Pancreas (tissue), 10 donors: ENCODE measurements around the gene APH1A. TPM values are rescaled to one million over a fixed set of nuclear protein-coding genes. Genes with fewer than 3 reads are reported as not detected.

Experiments
- ATAC-seq, 4 donors: fragments of 200-7000 bp; cut with Tn5 transposase; one replicate each; pipeline versions ENCODE4 v1.8.0 to v1.9.1; 2020; ENCODE audit warnings: mild to moderate bottlenecking in 4 of 4, moderate library complexity in 4 of 4
- DNase-seq, 6 donors: peaks; one replicate each; pipeline ENCODE4 v3.0.0-alpha.2; 2020
- FAIRE-seq: peaks from 2 replicates; lab custom pipeline; 2012; peaks lifted over from hg19 to GRCh38; lab: Jason Lieb, UNC
- H3K27ac ChIP-seq, 4 donors: fragments of 200-600 bp; sonication (generic); 1 replicate in 3 of 4; 2 replicates in 1 of 4; pipeline versions ENCODE4 v1.5.0 to v1.8.0; 2020
- H3K27me3 ChIP-seq, 4 donors: fragments of 200-600 bp; one replicate each; pipeline ENCODE4 v1.8.0; 2021
- H3K36me3 ChIP-seq, 3 donors: fragments of 200-600 bp; sonication (generic) in 1 of 3; one replicate each; pipeline versions ENCODE4 v1.5.0 to v1.8.0; 2020 to 2021
- H3K4me1 ChIP-seq, 3 donors: fragments of 200-600 bp; one replicate each; pipeline ENCODE4 v1.8.0; 2021
- H3K4me3 ChIP-seq, 4 donors: fragments of 200-600 bp; sonication (generic) in 2 of 4; one replicate each; pipeline versions ENCODE4 v1.5.0 to v1.8.0; 2020 to 2021
- H3K9me3 ChIP-seq, 4 donors: fragments of 200-600 bp; one replicate each; pipeline ENCODE4 v1.8.0; 2021
- CTCF ChIP-seq, 4 donors: fragments of 200-600 bp; sonication (generic) in 3 of 4; IDR thresholded peaks; one replicate each; pipeline versions ENCODE4 v1.5.0 to v1.8.0; 2021; ENCODE audit warnings: antibody characterized with exemption in 4 of 4
- WGBS, 2 donors: extraction: QIAGEN DNeasy Blood & Tissue Kit; methylation state at CpG; one replicate each; pipeline ENCODE4 v1.1.7; 2013; 5-methylcytosine and 5-hydroxymethylcytosine counted together
- intact Hi-C, 3 donors: fragments of 100-400 bp; cut with DNase I; formaldehyde crosslinking; loops; one replicate each; pipeline versions ENCODE4 v1.11.1 to v1.14.2; 2022
- polyA plus RNA-seq, 2 donors: library from polyadenylated mRNA; stranded (reverse); fragments of 200-250 nt; gene quantifications; one replicate each; pipeline ENCODE4 v1.2.3, GENCODE V29; 2013
- total RNA-seq, 6 donors: library from RNA; stranded (reverse); fragmentation: NEBNext Ultra II Directional in 4 of 6; extraction: Animal tissue kit (Norgen Biotek cat#: 25700) in 4 of 6; gene quantifications; one replicate each; pipeline versions ENCODE4 v1.2.1 to v1.2.4, GENCODE V29; 2021 to 2023
- donor health status: healthy with polysubstance abuse.
- donor health status: DM: no; HTN: no; CAD: no; lungs with moderate emphysema.
- donor health status: DM: no; HTN: no; CAD: no.
- donor health status: control.
- donor health status: control.
- donor health status: Bipolar disorder and iron deficiency.
- donor health status: DM: yes; HTN: yes; CAD: no.
- donor health status: DM: no; HTN: no; CAD: no.
- donor health status: DM: no; HTN: no; CAD: no.
- donor health status: DM: yes; HTN: yes; CAD: no.

Gene APH1A
- total and polyA plus RNA-seq, 8 donors = 43.8 to 78.0 (median 58.3) TPM

GRCh38 chr1:150302902-150303301 lies 34.1 kb upstream of the APH1A start:
- TF ChIP-seq CTCF (IDR thresholded peaks at IDR 0.05) = no peak
- Histone ChIP-seq H3K27ac (no peak overlapping the region), H3K27me3 (no peaks in the 10 kb centered on the region), H3K4me3 (no peak overlapping the region), H3K4me1 (no peaks in the 10 kb centered on the region), H3K36me3 (peaks cover 0 to 8% (median 2%) of the 10 kb centered on the region in 3 donors), H3K9me3 (no peaks in the 10 kb centered on the region)
- FAIRE-seq (no peak), DNase-seq (no peak), ATAC-seq (no peak)
- intact Hi-C loops = no loop called here
- WGBS, 2 donors = 65 to 81% methylated on average over 2 of the region's 2 CpGs

- no peak for TF ChIP-seq CTCF (IDR thresholded peaks at IDR 0.05)
- H3K4me3 ChIP-seq = no peak overlapping the region
- H3K9me3 ChIP-seq = no peaks in the 10 kb centered on the region
- ATAC-seq = peak in 2 of 4 donors; percentile 30 to 44
- FAIRE-seq = no peak
- H3K27me3 ChIP-seq = no peaks in the 10 kb centered on the region
- 85 to 86% methylated on average over 6 of the region's 6 CpGs for WGBS, 2 donors
- intact Hi-C loops = no loop called here
- no peaks in the 10 kb centered on the region for H3K4me1 ChIP-seq
- H3K27ac ChIP-seq = no peak overlapping the region
- DNase-seq = no peak
- H3K36me3 ChIP-seq = peaks cover 0 to 8% (median 2%) of the 10 kb centered on the region in 3 donors
These were observed 33.5 kb upstream of the APH1A start for GRCh38 chr1:150302338-150302737.

- WGBS, 2 donors = 94 to 97% methylated on average over 3 of the region's 3 CpGs
- peaks cover 0 to 8% (median 2%) of the 10 kb centered on the region in 3 donors for H3K36me3 ChIP-seq
- DNase-seq = no peak
- no peak for TF ChIP-seq CTCF (IDR thresholded peaks at IDR 0.05)
- H3K4me3 ChIP-seq = no peak overlapping the region
- no peaks in the 10 kb centered on the region for H3K4me1 ChIP-seq
- no peaks in the 10 kb centered on the region for H3K9me3 ChIP-seq
- no peak for ATAC-seq
- H3K27me3 ChIP-seq = no peaks in the 10 kb centered on the region
- no peak for FAIRE-seq
- intact Hi-C loops = no loop called here
- no peak overlapping the region for H3K27ac ChIP-seq
These were observed 30.9 kb upstream of the APH1A start for GRCh38 chr1:150299716-150300115.

- no peaks in the 10 kb centered on the region for H3K27me3 ChIP-seq
- WGBS, 2 donors = 98 to 100% methylated on average over 2 of the region's 2 CpGs
- DNase-seq (no peak), ATAC-seq (no peak), FAIRE-seq (no peak)
- H3K4me3 ChIP-seq = no peak overlapping the region
- no peak for TF ChIP-seq CTCF (IDR thresholded peaks at IDR 0.05)
- no peak overlapping the region for H3K27ac ChIP-seq
- H3K36me3 ChIP-seq = no peaks in the 10 kb centered on the region
- intact Hi-C loops = no loop called here
- H3K9me3 ChIP-seq = no peaks in the 10 kb centered on the region
- peaks cover 0 to 6% (median 0%) of the 10 kb centered on the region in 3 donors for H3K4me1 ChIP-seq
These were observed 26.7 kb upstream of the APH1A start for GRCh38 chr1:150295476-150295875.

GRCh38 chr1:150293433-150294253 lies 24.8 kb upstream of the APH1A start, which contains the start of gene MRPS21:
Gene MRPS21 (plus strand): TSS chr1:150293861. CDS start chr1:150294367, 506 bp downstream.
- no peak for TF ChIP-seq CTCF (IDR thresholded peaks at IDR 0.05)
- Histone ChIP-seq H3K36me3 (no peaks in the 10 kb centered on the region), H3K4me1 (peaks cover 0 to 6% (median 0%) of the 10 kb centered on the region in 3 donors), H3K27ac (peak within 1 kb of the TSS; percentile 4 to 57 (median 37)), H3K9me3 (no peaks in the 10 kb centered on the region), H3K27me3 (no peaks in the 10 kb centered on the region), H3K4me3 (peak within 1 kb of the TSS; percentile 31 to 67 (median 64))
- FAIRE-seq (no peak), ATAC-seq (peak; percentile 99 to 100 (median 100)), DNase-seq (peak; percentile 84 to 93 (median 86))
- intact Hi-C loops = no loop called here
- 8% methylated on average over 43 of the region's 43 CpGs for WGBS, 2 donors
